A549 (cell line): ENCODE results near the gene PLCB1. TPM values are rescaled to one million over a fixed set of nuclear protein-coding genes. Genes with fewer than 3 reads are reported as not detected.

Experiments
- ATAC-seq, 2 experiments: fragments of 200-7000 bp in 1 of 2; fragments of >200 bp in 1 of 2; cut with Nextera tagmentation in 1 of 2; cut with Tn5 transposase in 1 of 2; 3 replicates each; pipeline versions ENCODE4 v1.8.0 to v1.9.1; 2018 to 2020; ENCODE audit warnings: mild to moderate bottlenecking in 1 of 2, moderate library complexity in 1 of 2
- CTCF ChIA-PET: fragments of 300-600 bp; sonication (Branson Sonifier 250); formaldehyde crosslinking; extraction: SDS; loops from one replicate; lab custom pipeline; 2021; ENCODE audit warnings: antibody characterized with exemption, inconsistent platforms; lab: Yijun Ruan, JAX
- POLR2A ChIA-PET: fragments of 350-600 bp; formaldehyde crosslinking; extraction: SDS; loops from one replicate; lab custom pipeline; 2021; ENCODE audit warnings: antibody characterized with exemption, inconsistent platforms; lab: Yijun Ruan, JAX
- DNase-seq, 2 experiments: peaks; one replicate each; pipeline versions ENCODE4 v3.0.0 to v3.0.0-alpha.2; 2011 to 2016; ENCODE audit warnings: low read depth in 1 of 2, low spot score in 1 of 2
- FAIRE-seq: peaks from 2 replicates; lab custom pipeline; 2011; peaks lifted over from hg19 to GRCh38; lab: Jason Lieb, UNC
- H3K27ac ChIP-seq, 2 experiments: fragments of >200 bp; sonication (Bioruptor Twin); formaldehyde crosslinking; 3 replicates each; pipeline ENCODE4 v1.5.1; 2016 to 2017
- H3K4me1 ChIP-seq: fragments of >200 bp; sonication (Bioruptor Twin); formaldehyde crosslinking; 3 replicates; pipeline ENCODE4 v1.6.1; 2016
- H3K4me2 ChIP-seq: fragments of >200 bp; sonication (Bioruptor Twin); formaldehyde crosslinking; 3 replicates; pipeline ENCODE4 v1.6.1; 2016
- H3K4me3 ChIP-seq: fragments of >200 bp; sonication (Bioruptor Twin); formaldehyde crosslinking; 3 replicates; pipeline ENCODE4 v1.5.1; 2016
- H3K9me3 ChIP-seq: fragments of >200 bp; sonication (Bioruptor Twin); formaldehyde crosslinking; 3 replicates; pipeline ENCODE4 v1.6.1; 2016
- BHLHE40 ChIP-seq: IDR thresholded peaks from 2 replicates; pipeline ENCODE4 v1.6.1; 2012; ENCODE audit warnings: low read depth, low read length, inconsistent platforms
- CHD2 ChIP-seq: fragments of 150-350 bp; IDR thresholded peaks from 2 replicates; pipeline ENCODE4 v1.6.1; 2014; ENCODE audit warnings: low read length; ENCODE audit not compliant: partially characterized antibody
- CHD4 ChIP-seq: fragments of 200-600 bp; sonication (generic); IDR thresholded peaks from 2 replicates; pipeline ENCODE4 v1.6.1; 2016; ENCODE audit warnings: antibody characterized with exemption, mild to moderate bottlenecking, borderline replicate concordance
- EHF ChIP-seq: fragments of 250-450 bp; sonication (Bioruptor Pico); IDR thresholded peaks from 2 replicates; pipeline ENCODE4 v1.5.0; 2020; ENCODE audit warnings: mild to moderate bottlenecking
- EP300 ChIP-seq, 2 experiments: fragments of >200 bp; sonication (Bioruptor Twin); formaldehyde crosslinking; IDR thresholded peaks; 2 replicates in 1 of 2; 3 replicates in 1 of 2; pipeline ENCODE4 v1.6.1; 2016 to 2017
- ESRRA ChIP-seq: fragments of 150-350 bp; IDR thresholded peaks from 2 replicates; pipeline ENCODE4 v1.6.1; 2014; ENCODE audit warnings: mild to moderate bottlenecking, low read length, borderline replicate concordance
- FOSB ChIP-seq: fragments of 250-450 bp; sonication (Bioruptor Pico); IDR thresholded peaks from 2 replicates; pipeline ENCODE4 v1.5.0; 2020; ENCODE audit warnings: mild to moderate bottlenecking, moderate library complexity
- FOXS1 ChIP-seq: fragments of 250-450 bp; sonication (Bioruptor Pico); IDR thresholded peaks from 2 replicates; pipeline ENCODE4 v1.5.0; 2020; ENCODE audit warnings: mild to moderate bottlenecking, moderate library complexity
- HEYL ChIP-seq: fragments of 250-450 bp; sonication (Bioruptor Pico); IDR thresholded peaks from 2 replicates; pipeline ENCODE4 v1.8.0; 2021; ENCODE audit warnings: mild to moderate bottlenecking, moderate library complexity
- HMGXB4 ChIP-seq: fragments of 250-450 bp; sonication (Bioruptor Pico); IDR thresholded peaks from 2 replicates; pipeline ENCODE4 v1.5.0; 2021; ENCODE audit warnings: mild to moderate bottlenecking, moderate library complexity, borderline replicate concordance
- HOXB13 ChIP-seq: fragments of 250-450 bp; sonication (Bioruptor Pico); IDR thresholded peaks from 2 replicates; pipeline ENCODE4 v1.5.0; 2020; ENCODE audit warnings: low read depth, mild to moderate bottlenecking, moderate library complexity
- HOXB5 ChIP-seq: fragments of 250-450 bp; sonication (Bioruptor Pico); IDR thresholded peaks from 2 replicates; pipeline ENCODE4 v1.5.0; 2020; ENCODE audit warnings: mild to moderate bottlenecking, moderate library complexity
- KDM5A ChIP-seq: fragments of 200-600 bp; sonication (generic); IDR thresholded peaks from 2 replicates; pipeline ENCODE4 v1.6.1; 2016; ENCODE audit warnings: antibody characterized with exemption, mild to moderate bottlenecking
- MAFK ChIP-seq: fragments of 450-650 bp; IDR thresholded peaks from 2 replicates; pipeline ENCODE4 v1.6.1; 2014; ENCODE audit not compliant: partially characterized antibody
- MYC ChIP-seq: IDR thresholded peaks from 2 replicates; pipeline ENCODE4 v1.6.1; 2012; ENCODE audit warnings: mild to moderate bottlenecking, inconsistent platforms, low read length, improper control_type of control experiment, borderline replicate concordance
- NPAS2 ChIP-seq: fragments of 250-450 bp; sonication (Bioruptor Pico); IDR thresholded peaks from 2 replicates; pipeline ENCODE4 v1.8.0; 2022; ENCODE audit warnings: mild to moderate bottlenecking, moderate library complexity, borderline replicate concordance
- NR3C1 ChIP-seq: fragments of >200 bp; sonication (Bioruptor Twin); formaldehyde crosslinking; IDR thresholded peaks from 3 replicates; pipeline ENCODE4 v1.6.1; 2017
- PHF8 ChIP-seq: fragments of 200-600 bp; sonication (generic); IDR thresholded peaks from 2 replicates; pipeline ENCODE4 v1.6.1; 2016; ENCODE audit warnings: low read depth, mild to moderate bottlenecking, antibody characterized with exemption, moderate library complexity, borderline replicate concordance
- POLR2A ChIP-seq: IDR thresholded peaks from 2 replicates; pipeline ENCODE4 v1.6.1; 2012; ENCODE audit warnings: mild to moderate bottlenecking, low read length
- POLR2AphosphoS2 ChIP-seq: conservative IDR thresholded peaks from 2 replicates; pipeline ENCODE4 v1.6.1; 2012; ENCODE audit warnings: low read length, improper control_type of control experiment, inconsistent platforms
- RAD21 ChIP-seq, 2 experiments: fragments of >200 bp in 1 of 2; sonication (Bioruptor Twin) in 1 of 2; formaldehyde crosslinking in 1 of 2; IDR thresholded peaks in 1 of 2; conservative IDR thresholded peaks in 1 of 2; 2 replicates in 1 of 2; 3 replicates in 1 of 2; pipeline ENCODE4 v1.6.1; 2012 to 2018; ENCODE audit warnings: inconsistent platforms in 1 of 2
- RFX5 ChIP-seq: fragments of 450-650 bp; IDR thresholded peaks from 2 replicates; pipeline ENCODE4 v1.7.1; 2014; ENCODE audit warnings: antibody characterized with exemption, mild to moderate bottlenecking, moderate library complexity
- USF2 ChIP-seq: fragments of 450-650 bp; IDR thresholded peaks from 2 replicates; pipeline ENCODE4 v1.6.1; 2014; ENCODE audit warnings: antibody characterized with exemption
- ZC3H11A ChIP-seq: fragments of 450-650 bp; IDR thresholded peaks from 2 replicates; pipeline ENCODE4 v1.6.1; 2014; ENCODE audit warnings: antibody characterized with exemption, mild to moderate bottlenecking
- ZFP36 ChIP-seq: fragments of 450-650 bp; IDR thresholded peaks from 2 replicates; pipeline ENCODE4 v1.6.1; 2014; ENCODE audit warnings: borderline replicate concordance; ENCODE audit not compliant: partially characterized antibody
- ZNF302 ChIP-seq: fragments of 250-450 bp; sonication (Bioruptor Pico); IDR thresholded peaks from 2 replicates; pipeline ENCODE4 v1.9.0; 2021; ENCODE audit warnings: inconsistent platforms, mild to moderate bottlenecking, moderate library complexity
- ZSCAN20 ChIP-seq: fragments of 250-450 bp; sonication (Bioruptor Pico); IDR thresholded peaks from 2 replicates; pipeline ENCODE4 v1.8.0; 2022; ENCODE audit warnings: mild to moderate bottlenecking, moderate library complexity
- WGBS: methylation state at CpG from one replicate; pipeline ENCODE4 v1.1.6; 2017; ENCODE audit errors: missing lambda C conversion rate; 5-methylcytosine and 5-hydroxymethylcytosine counted together
- polyA plus RNA-seq, 4 experiments: library from polyadenylated mRNA; depleted of rRNA in 3 of 4; stranded (reverse); fragments of >200 nt; fragmentation: RNase III in 1 of 4; extraction: RNeasy Plus Mini Kit Qiagen cat#74134 plus additional on column Dnase treatment in 1 of 4; gene quantifications; 2 replicates in 3 of 4; 3 replicates in 1 of 4; pipeline ENCODE4 v1.2.3, GENCODE V29; 2011 to 2017
- TF ChIP-seq, protein P1 (sequence below): fragments of 250-450 bp; sonication (Bioruptor Pico); IDR thresholded peaks from 2 replicates; pipeline ENCODE4 v1.5.0; 2020; ENCODE audit warnings: low read depth, mild to moderate bottlenecking, moderate library complexity

Gene PLCB1
- polyA plus RNA-seq, 2 of the 4 experiments (the other 2 are of a cell fraction), result 0.97 to 6.3 TPM

GRCh38 chr20:8876366-8876765 is 744.3 kb downstream of the PLCB1 start:
- ATAC-seq (no peak), FAIRE-seq (no peak), DNase-seq (no peak)
- Histone ChIP-seq H3K9me3 (no peaks in the 10 kb centered on the region), H3K27ac (no peak overlapping the region), H3K4me2 (no peak overlapping the region), H3K4me1 (peaks cover 29% of the 10 kb centered on the region), H3K4me3 (no peak overlapping the region)
- TF ChIP-seq CHD4 (no peak), POLR2A (no peak), NPAS2 (CRISPR knock-in tag) (no peak), HOXB5 (CRISPR knock-in tag) (no peak), ZSCAN20 (CRISPR knock-in tag) (no peak), HEYL (no peak)
- ChIA-PET POLR2A (interaction anchor here (0.6 kb wide), 1 partner anchor 142 kb away, joined by 8 read pairs; no protein-coding TSS in a partner anchor), CTCF (interaction anchor here (0.8 to 2.3 kb wide), 4 partner anchors 10 to 27 kb away, joined by 3 to 6 read pairs (median 4); no protein-coding TSS in a partner anchor)

DNA sequence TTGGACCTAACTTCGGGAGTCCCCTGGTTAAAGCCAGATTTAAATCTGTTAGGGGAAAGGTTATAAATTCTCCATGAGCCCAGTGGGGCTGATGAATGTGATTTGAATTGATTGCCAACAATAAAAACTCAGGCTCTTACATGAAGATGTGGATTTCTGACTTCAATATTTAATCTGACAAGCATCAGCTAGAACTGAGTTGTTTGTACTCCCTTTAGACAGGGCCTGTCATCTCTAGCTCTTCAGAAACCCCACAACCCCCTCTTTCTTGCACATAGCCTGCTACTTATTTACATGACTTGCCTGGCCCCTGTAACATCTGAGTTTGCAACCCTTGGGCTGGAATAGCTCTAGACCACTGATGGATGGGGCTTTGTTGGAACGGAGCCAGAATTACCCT is 745.2 kb downstream of the PLCB1 start:
- no peaks in the 10 kb centered on the region for H3K9me3 ChIP-seq
- CTCF ChIA-PET, result interaction anchor here (1.4 kb wide), 1 partner anchor 24 kb away, joined by 3 read pairs; no protein-coding TSS in a partner anchor
- POLR2A ChIA-PET, result no interaction called here
- TF ChIP-seq ZNF302 (CRISPR knock-in tag) (no peak), HOXB13 (CRISPR knock-in tag) (no peak)
- no peak overlapping the region for H3K4me2 ChIP-seq
- DNase-seq (no peak), ATAC-seq (no peak), FAIRE-seq (no peak)
- peaks cover 29% of the 10 kb centered on the region for H3K4me1 ChIP-seq
- H3K4me3 ChIP-seq, result no peak overlapping the region
- no peak overlapping the region for H3K27ac ChIP-seq
- WGBS, result 92% methylated on average over 2 of the region's 2 CpGs

GRCh38 chr20:8879669-8880068 is 747.6 kb downstream of the PLCB1 start:
- 64% methylated on average over 2 of the region's 2 CpGs for WGBS
- ATAC-seq, result peak; percentile 70 to 78
- CTCF ChIA-PET, result interaction anchor here (1.0 to 2.3 kb wide), 3 partner anchors 26 to 120 kb away, joined by 3 to 15 read pairs (median 5); no protein-coding TSS in a partner anchor

GRCh38 chr20:8880085-8880853 is 748.2 kb downstream of the PLCB1 start:
- POLR2A ChIA-PET, result interaction anchor here (0.9 kb wide), 1 partner anchor 20 kb away, joined by 3 read pairs; no protein-coding TSS in a partner anchor
- CTCF ChIA-PET, result interaction anchor here (0.8 to 2.3 kb wide), 6 partner anchors 15 to 121 kb away, joined by 3 to 15 read pairs (median 4); no protein-coding TSS in a partner anchor
- WGBS, result 45% methylated on average over 5 of the region's 5 CpGs
- TF ChIP-seq HMGXB4 (CRISPR knock-in tag) (no peak), ZC3H11A (no peak), FOSB (CRISPR knock-in tag) (no peak), ESRRA (no peak), EP300 (IDR thresholded peaks at IDR 0.05) (no peak), RFX5 (no peak), PHF8 (no peak), MAFK (no peak), MYC (no peak), CHD4 (no peak), FOXS1 (CRISPR knock-in tag) (no peak)
- TF ChIP-seq, protein P1, sequence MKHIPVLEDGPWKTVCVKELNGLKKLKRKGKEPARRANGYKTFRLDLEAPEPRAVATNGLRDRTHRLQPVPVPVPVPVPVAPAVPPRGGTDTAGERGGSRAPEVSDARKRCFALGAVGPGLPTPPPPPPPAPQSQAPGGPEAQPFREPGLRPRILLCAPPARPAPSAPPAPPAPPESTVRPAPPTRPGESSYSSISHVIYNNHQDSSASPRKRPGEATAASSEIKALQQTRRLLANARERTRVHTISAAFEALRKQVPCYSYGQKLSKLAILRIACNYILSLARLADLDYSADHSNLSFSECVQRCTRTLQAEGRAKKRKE (CRISPR knock-in tag), result no peak

More at GRCh38 chr20:8879669-8880068, 747.6 kb downstream of the PLCB1 start:
- H3K4me1 ChIP-seq, result peaks cover 23% of the 10 kb centered on the region
- FAIRE-seq, result peak; percentile 59
- peak overlapping the region; percentile 37 to 56; a peak in 5 of 6 replicates for H3K27ac ChIP-seq
- TF ChIP-seq HOXB13 (CRISPR knock-in tag) (no peak), POLR2AphosphoS2 (no peak), ZC3H11A (no peak), CHD2 (no peak), NR3C1 (no peak), FOSB (CRISPR knock-in tag) (no peak), RAD21 (conservative IDR thresholded peaks at IDR 0.05 in 1 of 2, IDR thresholded peaks at IDR 0.05 in 1 of 2) (no peak), PHF8 (no peak), ZFP36 (no peak), EHF (CRISPR knock-in tag) (no peak), BHLHE40 (no peak), ESRRA (no peak), USF2 (no peak), ZNF302 (CRISPR knock-in tag) (no peak), KDM5A (no peak)
- TF ChIP-seq, all 56 proteins: peak for 0
- Histone ChIP-seq H3K4me3 (no peak overlapping the region), H3K9me3 (no peaks in the 10 kb centered on the region), H3K4me2 (peak overlapping the region; percentile 42)
- DNase-seq, result no peak
- POLR2A ChIA-PET, result interaction anchor here (0.9 kb wide), 1 partner anchor 20 kb away, joined by 3 read pairs; no protein-coding TSS in a partner anchor

More at GRCh38 chr20:8880085-8880853, 748.2 kb downstream of the PLCB1 start:
- peak; percentile 56 for FAIRE-seq
- DNase-seq, result peak in 1 of 2 experiments; percentile 36
- peak overlapping the region; percentile 42 for H3K4me2 ChIP-seq
- ATAC-seq, result peak; percentile 20 to 88; a peak in 3 of 6 replicates
- H3K27ac ChIP-seq, result peak overlapping the region; percentile 37 to 56; a peak in 5 of 6 replicates
- H3K9me3 ChIP-seq, result no peaks in the 10 kb centered on the region
- H3K4me1 ChIP-seq, result peaks cover 21% of the 10 kb centered on the region
- no peak overlapping the region for H3K4me3 ChIP-seq
